Glutamatergic neuron (in vitro differentiated cells): Measurements from ENCODE around the gene TMEM198. TPM values are rescaled to one million over a fixed set of nuclear protein-coding genes. Genes with fewer than 3 reads are reported as not detected.

ENCODE experiments used
- DNase-seq: peaks from one replicate; pipeline ENCODE4 v3.0.0; 2022
- H3K27ac Mint-ChIP-seq: one replicate; pipeline ENCODE4 v1.8.0; 2020; ENCODE audit warnings: mild to moderate bottlenecking, mixed read lengths, inconsistent platforms; ENCODE audit not compliant: unreplicated experiment
- H3K27me3 Mint-ChIP-seq: one replicate; pipeline ENCODE4 v1.8.0; 2020; ENCODE audit warnings: mild to moderate bottlenecking, moderate library complexity, mixed read lengths, inconsistent platforms; ENCODE audit not compliant: unreplicated experiment
- H3K36me3 Mint-ChIP-seq: one replicate; pipeline ENCODE4 v1.8.0; 2020; ENCODE audit warnings: mild to moderate bottlenecking, mixed read lengths, inconsistent platforms; ENCODE audit not compliant: unreplicated experiment
- H3K4me1 Mint-ChIP-seq: one replicate; pipeline ENCODE4 v1.8.0; 2020; ENCODE audit warnings: mild to moderate bottlenecking, low read depth, mixed read lengths, inconsistent platforms; ENCODE audit not compliant: unreplicated experiment
- H3K4me3 Mint-ChIP-seq: one replicate; pipeline ENCODE4 v1.8.0; 2020; ENCODE audit warnings: mild to moderate bottlenecking, mixed read lengths, inconsistent platforms; ENCODE audit not compliant: unreplicated experiment
- H3K9me3 Mint-ChIP-seq: one replicate; pipeline ENCODE4 v1.8.0; 2020; ENCODE audit warnings: mild to moderate bottlenecking, moderate library complexity, mixed read lengths, inconsistent platforms; ENCODE audit not compliant: unreplicated experiment
- CTCF ChIP-seq: fragments of 200-600 bp; sonication (generic); IDR thresholded peaks from one replicate; pipeline ENCODE4 v1.5.0; 2021; ENCODE audit not compliant: partially characterized antibody, unreplicated experiment
- total RNA-seq: library from RNA; stranded (reverse); fragmentation: NEBNext Ultra II Directional; extraction: Animal tissue kit (Norgen Biotek cat#: 25700); gene quantifications from one replicate; pipeline ENCODE4 v1.2.1, GENCODE V29; 2021; ENCODE audit not compliant: unreplicated experiment

TMEM198 gene
- total RNA-seq, 1 donor from 2014 or later, result 40.9 TPM

DNA sequence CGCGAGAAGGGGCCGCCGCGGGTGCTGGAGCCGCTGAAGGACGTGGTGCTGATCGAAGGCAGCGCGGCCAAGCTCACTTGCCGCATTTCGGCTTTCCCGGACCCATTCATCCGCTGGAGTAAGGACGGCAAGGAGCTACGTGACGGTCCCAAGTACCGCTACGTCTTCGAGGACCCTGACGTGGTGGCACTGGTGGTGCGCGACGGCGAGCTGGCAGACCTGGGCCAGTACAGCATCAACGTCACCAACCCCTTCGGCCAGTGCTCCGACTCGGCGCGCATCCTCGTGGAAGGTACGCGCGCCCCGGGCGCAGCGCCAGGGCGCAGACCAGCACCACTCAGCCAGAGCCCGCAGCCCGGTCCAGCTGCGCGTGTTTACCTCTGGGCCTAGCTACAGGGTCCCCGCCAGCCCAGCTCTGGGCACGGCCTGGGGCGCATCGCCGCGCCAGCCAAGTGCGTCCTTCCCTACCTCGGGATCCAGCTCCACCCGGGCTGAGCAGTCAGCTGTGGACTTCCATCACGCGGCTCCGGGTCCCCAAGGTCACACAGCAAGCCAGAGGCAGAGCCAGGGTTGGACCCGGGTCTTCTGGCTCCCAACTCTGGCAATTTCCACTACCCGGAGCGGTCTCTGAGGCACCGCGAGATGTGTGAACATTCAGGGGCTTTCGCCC lies 46.9 kb upstream of the TMEM198 start:
- H3K4me1 Mint-ChIP-seq, result peaks cover 29% of the 10 kb centered on the region
- DNase-seq, result no peak
- peak overlapping the region; percentile 90 for H3K4me3 Mint-ChIP-seq
- no peaks in the 10 kb centered on the region for H3K36me3 Mint-ChIP-seq
- no peak overlapping the region for H3K27ac Mint-ChIP-seq
- no peak for TF ChIP-seq CTCF
- peaks cover 13% of the 10 kb centered on the region for H3K9me3 Mint-ChIP-seq
- peaks cover 21% of the 10 kb centered on the region for H3K27me3 Mint-ChIP-seq

DNA sequence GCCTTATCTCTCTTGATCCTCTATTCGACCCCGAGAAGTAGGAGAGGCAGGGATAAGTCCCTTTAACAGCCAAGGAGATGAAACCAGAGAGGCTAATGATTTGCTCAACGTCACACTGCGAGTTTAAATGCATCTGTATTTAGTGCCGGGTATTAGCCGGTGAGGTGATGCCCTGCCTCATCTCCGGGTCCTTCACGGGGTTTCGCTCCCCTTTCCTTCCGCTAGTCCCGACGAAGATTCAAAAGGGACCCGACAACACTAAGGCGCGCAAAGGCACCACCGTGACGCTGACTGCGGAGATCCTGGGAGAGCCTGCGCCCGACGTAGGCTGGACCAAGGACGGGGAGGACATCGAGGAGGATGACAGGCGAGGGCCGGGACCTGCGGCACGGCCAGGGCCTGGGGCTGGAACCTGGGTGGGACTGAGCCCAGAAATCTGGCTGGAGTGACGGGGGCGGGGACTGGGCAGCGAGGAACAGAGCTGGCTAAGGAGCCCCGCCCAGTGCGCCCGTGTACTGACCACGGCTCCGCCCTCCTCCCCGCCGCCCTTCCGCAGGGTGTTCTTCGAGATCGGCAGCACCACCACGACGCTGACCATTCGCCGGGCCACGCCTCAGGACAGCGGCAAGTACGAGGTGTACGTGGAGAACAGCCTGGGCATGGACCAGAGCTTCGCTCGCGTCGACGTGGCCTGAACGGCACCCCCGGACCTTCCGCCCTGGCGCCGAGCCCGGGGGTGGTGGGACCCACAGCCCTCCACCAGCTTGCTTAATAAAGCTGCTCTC lies 46.1 kb upstream of the TMEM198 start:
- H3K4me3 Mint-ChIP-seq, result peak overlapping the region; percentile 90
- peak; percentile 77 for DNase-seq
- H3K4me1 Mint-ChIP-seq, result peaks cover 36% of the 10 kb centered on the region
- TF ChIP-seq CTCF, result no peak
- no peaks in the 10 kb centered on the region for H3K36me3 Mint-ChIP-seq
- H3K27me3 Mint-ChIP-seq, result peaks cover 18% of the 10 kb centered on the region
- no peak overlapping the region for H3K27ac Mint-ChIP-seq
- peaks cover 13% of the 10 kb centered on the region for H3K9me3 Mint-ChIP-seq

GRCh38 chr2:219498280-219499057 lies 45.4 kb upstream of the TMEM198 start, which contains the start of gene GMPPA:
TSS of gene GMPPA (plus strand) at chr2:219498891. CDS start at chr2:219499976, 1,085 bp downstream.
- Mint-ChIP-seq H3K9me3 (peaks cover 14% of the 10 kb centered on the region), H3K27me3 (peaks cover 15% of the 10 kb centered on the region), H3K36me3 (no peaks in the 10 kb centered on the region), H3K4me1 (peaks cover 37% of the 10 kb centered on the region), H3K4me3 (peak within 1 kb of the TSS; percentile 90), H3K27ac (peak within 1 kb of the TSS; percentile 85)
- no peak for TF ChIP-seq CTCF
- peak; percentile 93 for DNase-seq

DNA sequence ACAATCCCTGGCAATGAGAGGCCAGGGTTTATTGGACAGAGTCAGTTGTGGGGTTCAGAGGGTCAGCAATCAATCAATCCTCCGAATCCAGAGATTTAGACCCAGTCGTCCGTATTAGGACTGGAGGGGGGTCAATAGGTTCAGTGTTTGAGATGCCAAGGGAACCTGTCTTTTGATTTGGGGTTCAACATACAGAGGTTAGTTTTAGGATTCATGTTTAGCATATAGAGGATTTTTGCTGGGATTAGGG lies 44.8 kb upstream of the TMEM198 start:
- H3K27me3 Mint-ChIP-seq, result peaks cover 19% of the 10 kb centered on the region
- H3K36me3 Mint-ChIP-seq, result no peaks in the 10 kb centered on the region
- peak overlapping the region; percentile 90 for H3K4me3 Mint-ChIP-seq
- peaks cover 16% of the 10 kb centered on the region for H3K9me3 Mint-ChIP-seq
- H3K4me1 Mint-ChIP-seq, result peaks cover 39% of the 10 kb centered on the region
- no peak for DNase-seq
- H3K27ac Mint-ChIP-seq, result peak overlapping the region; percentile 85
- TF ChIP-seq CTCF, result no peak
